K562 (cell line): ENCODE results near the gene TMEM248. TPM values are rescaled to one million over a fixed set of nuclear protein-coding genes. Genes with fewer than 3 reads are reported as not detected.

Experiments
- ATAC-seq: fragments of 200-7000 bp; cut with Tn5 transposase; 3 replicates; pipeline ENCODE4 v1.9.1; 2020; ENCODE audit warnings: moderate library complexity
- BruUV-seq: library from RNA; stranded (reverse); fragments of 400-500 nt; replicated peaks from 2 replicates; lab custom pipeline; 2021; lab: Mats Ljungman, UMichigan
- CTCF ChIA-PET: fragments of 300-600 bp; formaldehyde crosslinking; extraction: SDS; loops from one replicate; lab custom pipeline; 2021; ENCODE audit warnings: low intra/inter-chr PET ratio; lab: Yijun Ruan, JAX
- POLR2A ChIA-PET: fragments of 300-600, 350-650 bp; sonication (Branson Sonifier 250); formaldehyde crosslinking; extraction: SDS; loops from one replicate; lab custom pipeline; 2021; ENCODE audit warnings: antibody characterized with exemption, inconsistent platforms; lab: Yijun Ruan, JAX
- DNase-seq, 4 experiments: peaks; one replicate each; pipeline versions ENCODE4 v3.0.0 to v3.0.0-alpha.2; 2011 to 2018; ENCODE audit warnings: low spot score in 3 of 4, mixed read lengths in 3 of 4; ENCODE audit errors: extremely low read depth in 1 of 4
- FAIRE-seq: peaks from 2 replicates; lab custom pipeline; 2011; peaks lifted over from hg19 to GRCh38; lab: Jason Lieb, UNC
- H2AFZ ChIP-seq: 2 replicates; pipeline ENCODE4 v1.6.0; 2011; ENCODE audit warnings: low read depth, low read length, control low read depth, inconsistent platforms
- H3K27ac ChIP-seq: fragments of 200-600 bp; 3 replicates; pipeline ENCODE4 v1.8.0; 2011; ENCODE audit warnings: low read depth, mild to moderate bottlenecking, control low read depth, inconsistent platforms, low read length, moderate library complexity, mixed read lengths; ENCODE audit errors: extremely low read depth
- H3K27me3 ChIP-seq, 2 experiments: fragments of 300-600 bp in 1 of 2; 2 replicates in 1 of 2; 3 replicates in 1 of 2; pipeline versions ENCODE4 v1.6.0 to v1.8.0; 2011; ENCODE audit warnings: inconsistent platforms in 2 of 2, low read length in 2 of 2, mild to moderate bottlenecking in 1 of 2, mixed read lengths in 1 of 2, moderate library complexity in 1 of 2; ENCODE audit not compliant: control insufficient read depth in 2 of 2, insufficient read depth in 2 of 2
- H3K36me3 ChIP-seq: fragments of 300-600 bp; 3 replicates; pipeline ENCODE4 v1.8.0; 2011; ENCODE audit warnings: mild to moderate bottlenecking, low read length, inconsistent platforms; ENCODE audit not compliant: control insufficient read depth, insufficient read depth
- H3K4me1 ChIP-seq, 2 experiments: fragments of 200-600 bp in 1 of 2; replicated peaks in 1 of 2; 2 replicates in 1 of 2; 3 replicates in 1 of 2; pipeline versions ENCODE4 v1.5.1 to v1.8.0; 2011; ENCODE audit warnings: inconsistent platforms in 2 of 2, low read length in 2 of 2, mild to moderate bottlenecking in 1 of 2, mixed read lengths in 1 of 2, moderate library complexity in 1 of 2; ENCODE audit not compliant: control insufficient read depth in 2 of 2, insufficient read depth in 2 of 2
- H3K4me2 ChIP-seq: 2 replicates; pipeline ENCODE4 v1.6.1; 2011; ENCODE audit warnings: low read length, control low read depth, inconsistent platforms, mixed read lengths; ENCODE audit not compliant: insufficient read depth
- H3K4me3 ChIP-seq: fragments of 200-600 bp; sonication (generic), shearing (Covaris generic); 2 replicates; pipeline ENCODE4 v1.5.1; 2016; ENCODE audit warnings: control low read depth, inconsistent platforms
- H3K79me2 ChIP-seq: fragments of 200-600 bp; 3 replicates; pipeline ENCODE4 v1.8.0; 2011; ENCODE audit warnings: low read length, inconsistent platforms; ENCODE audit not compliant: control insufficient read depth, insufficient read depth
- H3K9ac ChIP-seq, 2 experiments: 2 replicates each; pipeline versions ENCODE4 v1.6.0 to v1.6.1; 2011; ENCODE audit warnings: low read depth in 2 of 2, low read length in 2 of 2, control low read depth in 1 of 2, inconsistent platforms in 1 of 2, mild to moderate bottlenecking in 1 of 2, mixed read lengths in 1 of 2; ENCODE audit not compliant: insufficient read depth in 1 of 2
- H3K9me1 ChIP-seq: one replicate; pipeline ENCODE4 v1.6.0; 2011; ENCODE audit warnings: inconsistent platforms, mild to moderate bottlenecking, low read length, moderate library complexity; ENCODE audit not compliant: control insufficient read depth, insufficient read depth
- H3K9me3 ChIP-seq: replicated peaks from 2 replicates; pipeline ENCODE4 v1.5.1; 2011; ENCODE audit warnings: low read depth, low read length, inconsistent platforms; ENCODE audit not compliant: control insufficient read depth, insufficient read depth
- H4K20me1 ChIP-seq: replicated peaks from 2 replicates; pipeline ENCODE4 v1.6.1; 2011; ENCODE audit warnings: low read length, inconsistent platforms, mixed read lengths; ENCODE audit not compliant: control insufficient read depth, insufficient read depth
- FIP1L1 ChIP-seq: fragments of 200-400 bp; formaldehyde crosslinking; IDR thresholded peaks from 2 replicates; pipeline ENCODE4 v1.6.1; 2018; ENCODE audit warnings: mild to moderate bottlenecking, low read depth, low read length; ENCODE audit not compliant: poor library complexity, severe bottlenecking
- PKNOX1 ChIP-seq: fragments of 450-650 bp; IDR thresholded peaks from 2 replicates; pipeline ENCODE4 v1.6.1; 2016
- POLR2G ChIP-seq: fragments of 200-400 bp; formaldehyde crosslinking; IDR thresholded peaks from 2 replicates; pipeline ENCODE4 v1.6.1; 2017; ENCODE audit warnings: low read depth, mild to moderate bottlenecking, antibody characterized with exemption, low read length, moderate library complexity
- TGIF2 ChIP-seq: sonication (generic); formaldehyde crosslinking; IDR thresholded peaks from 2 replicates; pipeline ENCODE4 v1.8.1; 2022; ENCODE audit warnings: mild to moderate bottlenecking, missing genetic modification reagents, moderate library complexity
- THAP12 ChIP-seq: fragments of 250-450 bp; sonication (Bioruptor Pico); IDR thresholded peaks from 2 replicates; pipeline ENCODE4 v1.9.0; 2021; ENCODE audit warnings: mild to moderate bottlenecking, inconsistent platforms
- WGBS: fragments of 100-300 bp; shearing (Covaris generic); methylation state at CpG from one replicate; pipeline ENCODE4 v1.1.6; 2016; ENCODE audit warnings: low coverage, mixed read lengths; ENCODE audit not compliant: insufficient coverage; ENCODE audit errors: missing lambda C conversion rate; 5-methylcytosine and 5-hydroxymethylcytosine counted together
- in situ Hi-C: fragments of 300-500 bp; cut with MboI; formaldehyde crosslinking; loops from 4 replicates; pipeline ENCODE4 v1.15.0; 2018; ENCODE audit warnings: inconsistent platforms, mixed read lengths
- intact Hi-C: fragments of 100-400 bp; cut with micrococcal nuclease; formaldehyde crosslinking; loops from 2 replicates; pipeline ENCODE4 v1.14.2; 2022
- polyA plus RNA-seq, 8 experiments: library from polyadenylated mRNA; depleted of rRNA in 4 of 8; stranded (reverse) in 5 of 8; unstranded in 3 of 8; fragments of >200 nt; fragmentation: Nextera tagmentation in 2 of 8; fragmentation: Illumina TruSeq in 1 of 8; extraction: Ambion mirVana in 2 of 8; extraction: Trizol in 1 of 8; gene quantifications; 2 replicates each; pipeline versions ENCODE4 v1.2.1 to v1.2.3, GENCODE V29; 2011 to 2014; ENCODE audit warnings: inconsistent platforms in 1 of 8, missing spikeins in 1 of 8
- total RNA-seq, 7 experiments: library from RNA; depleted of rRNA in 6 of 7; stranded (reverse); fragments of >200 nt in 6 of 7; fragmentation: Illumina TruSeq in 2 of 7; extraction: Trizol in 2 of 7; gene quantifications; 2 replicates each; pipeline versions ENCODE4 v1.2.1 to v1.2.3, GENCODE V29; 2011 to 2021; ENCODE audit warnings: low replicate concordance in 1 of 7

TMEM248 gene
- total and polyA plus RNA-seq, 9 of the 15 experiments (the other 6 are each of a cell fraction or from before 2014, with no cell fraction given): 6.3 to 132 (median 64.4) TPM

GRCh38 chr7:66961096-66961495 lies 40.1 kb downstream of the TMEM248 start:
- no peaks in the 10 kb centered on the region for H3K79me2 ChIP-seq
- no peak overlapping the region for H2AFZ ChIP-seq
- 92% methylated on average over 5 of the region's 5 CpGs for WGBS
- no peaks in the 10 kb centered on the region for H4K20me1 ChIP-seq
- H3K27ac ChIP-seq: no peak overlapping the region
- no peak overlapping the region for H3K4me2 ChIP-seq
- BruUV-seq: no TSS peak
- no peak for DNase-seq
- no peaks in the 10 kb centered on the region for H3K4me1 ChIP-seq
- no peak for FAIRE-seq
- intact Hi-C loops (no loop called here), in situ Hi-C loops (no loop called here)
- peaks cover 31% of the 10 kb centered on the region for H3K36me3 ChIP-seq
- TF ChIP-seq PKNOX1 (no peak), THAP12 (no peak), FIP1L1 (no peak), TGIF2 (CRISPR knock-in tag) (no peak), POLR2G (peak; percentile 41; the same call in 1 of the 2 replicates)
- TF ChIP-seq, all 486 proteins: peak for 1
- Histone ChIP-seq H3K4me3 (no peak overlapping the region), H3K27me3 (no peaks in the 10 kb centered on the region), H3K9me1 (no peaks in the 10 kb centered on the region), H3K9me3 (no peaks in the 10 kb centered on the region), H3K9ac (peak overlapping the region in 1 of 2 experiments; percentile 43; a peak in 1 of 4 replicates)
- ChIA-PET POLR2A (interaction anchor here (0.8 to 1.1 kb wide), 2 partner anchors 9 to 11 kb away, joined by 4 to 6 read pairs; no protein-coding TSS in a partner anchor), CTCF (no interaction called here)
- ATAC-seq: peak; percentile 30
